ENCODE measurements around the gene NCAPD2. TPM values are rescaled to one million over a fixed set of nuclear protein-coding genes. Genes with fewer than 3 reads are reported as not detected.
"Not testable (repeated sequence)": the region's sequence is repeated elsewhere in the genome, so short reads cannot be mapped to it uniquely, and the experiment has no call there.

Gene NCAPD2
- total RNA-seq, 1 donor from 2014 or later: 23.0 TPM

- peaks cover 18 to 22% (median 19%) of the 10 kb centered on the region in 3 donors for H3K36me3 ChIP-seq (ENCODE audit: control insufficient read depth in 3 of 3, insufficient read depth in 3 of 3, low read length in 3 of 3)
These were observed 61.3 kb downstream of the NCAPD2 start for GRCh38 chr12:6555018-6555691.

GRCh38 chr12:6556496-6556817 lies 62.6 kb downstream of the NCAPD2 start:
- not testable (repeated sequence) for H3K4me3 ChIP-seq (ENCODE audit: low read length in 3 of 3)
- peak overlapping the region; percentile 32 for H3K27ac ChIP-seq (ENCODE audit: low read depth, low read length)

More at GRCh38 chr12:6555018-6555691, 61.3 kb downstream of the NCAPD2 start:
- Histone ChIP-seq H3K4me1 (ENCODE audit: control insufficient read depth in 3 of 3, insufficient read depth in 3 of 3, low read length in 3 of 3) (peaks cover 52 to 55% (median 55%) of the 10 kb centered on the region in 3 donors), H3K4me3 (ENCODE audit: low read length in 3 of 3) (peak overlapping the region; percentile 84 to 94 (median 90)), H3K9ac (ENCODE audit: low read depth in 1 of 3, low read length in 3 of 3) (peak overlapping the region; percentile 85 to 94 (median 88)), H3K9me3 (ENCODE audit: control insufficient read depth in 3 of 3, low read length in 3 of 3) (no peaks in the 10 kb centered on the region), H3K27ac (ENCODE audit: low read depth, low read length) (peak overlapping the region; percentile 99), H3K27me3 (ENCODE audit: control insufficient read depth in 3 of 3, insufficient read depth in 3 of 3, low read length in 3 of 3) (no peaks in the 10 kb centered on the region)

GRCh38 chr12:6556857-6557256 lies 63.0 kb downstream of the NCAPD2 start:
- Histone ChIP-seq H3K27me3 (ENCODE audit: control insufficient read depth in 3 of 3, insufficient read depth in 3 of 3, low read length in 3 of 3) (no peaks in the 10 kb centered on the region), H3K4me1 (ENCODE audit: control insufficient read depth in 3 of 3, insufficient read depth in 3 of 3, low read length in 3 of 3) (peaks cover 35 to 38% (median 38%) of the 10 kb centered on the region in 3 donors), H3K9me3 (ENCODE audit: control insufficient read depth in 3 of 3, low read length in 3 of 3) (no peaks in the 10 kb centered on the region), H3K36me3 (ENCODE audit: control insufficient read depth in 3 of 3, insufficient read depth in 3 of 3, low read length in 3 of 3) (peaks cover 33 to 35% (median 34%) of the 10 kb centered on the region in 3 donors), H3K9ac (ENCODE audit: low read depth in 1 of 3, low read length in 3 of 3) (peak overlapping the region in 1 of 3 donors; percentile 11), H3K4me3 (ENCODE audit: low read length in 3 of 3) (no peak overlapping the region), H3K27ac (ENCODE audit: low read depth, low read length) (peak overlapping the region; percentile 32)

More at GRCh38 chr12:6556496-6556817, 62.6 kb downstream of the NCAPD2 start:
- H3K9me3 ChIP-seq (ENCODE audit: control insufficient read depth in 3 of 3, low read length in 3 of 3); H3K27me3 ChIP-seq (ENCODE audit: control insufficient read depth in 3 of 3, insufficient read depth in 3 of 3, low read length in 3 of 3); H3K9ac ChIP-seq (ENCODE audit: low read depth in 1 of 3, low read length in 3 of 3): not testable (repeated sequence)
- peaks cover 39 to 42% (median 42%) of the 10 kb centered on the region in 3 donors for H3K4me1 ChIP-seq (ENCODE audit: control insufficient read depth in 3 of 3, insufficient read depth in 3 of 3, low read length in 3 of 3)
- H3K36me3 ChIP-seq (ENCODE audit: control insufficient read depth in 3 of 3, insufficient read depth in 3 of 3, low read length in 3 of 3): peaks cover 29 to 31% (median 30%) of the 10 kb centered on the region in 3 donors

GRCh38 chr12:6558014-6558760 lies 64.3 kb downstream of the NCAPD2 start:
- H3K4me1 ChIP-seq (ENCODE audit: control insufficient read depth in 3 of 3, insufficient read depth in 3 of 3, low read length in 3 of 3): peaks cover 21 to 24% (median 24%) of the 10 kb centered on the region in 3 donors
- peaks cover 46 to 48% (median 46%) of the 10 kb centered on the region in 3 donors for H3K36me3 ChIP-seq (ENCODE audit: control insufficient read depth in 3 of 3, insufficient read depth in 3 of 3, low read length in 3 of 3)
- not testable (repeated sequence) for H3K9ac ChIP-seq (ENCODE audit: low read depth in 1 of 3, low read length in 3 of 3); H3K27me3 ChIP-seq (ENCODE audit: control insufficient read depth in 3 of 3, insufficient read depth in 3 of 3, low read length in 3 of 3); H3K9me3 ChIP-seq (ENCODE audit: control insufficient read depth in 3 of 3, low read length in 3 of 3); H3K4me3 ChIP-seq (ENCODE audit: low read length in 3 of 3); H3K27ac ChIP-seq (ENCODE audit: low read depth, low read length)

- Histone ChIP-seq H3K27me3 (ENCODE audit: control insufficient read depth in 3 of 3, insufficient read depth in 3 of 3, low read length in 3 of 3) (no peaks in the 10 kb centered on the region), H3K4me1 (ENCODE audit: control insufficient read depth in 3 of 3, insufficient read depth in 3 of 3, low read length in 3 of 3) (peaks cover 8 to 11% (median 11%) of the 10 kb centered on the region in 3 donors), H3K9ac (ENCODE audit: low read depth in 1 of 3, low read length in 3 of 3) (no peak overlapping the region), H3K36me3 (ENCODE audit: control insufficient read depth in 3 of 3, insufficient read depth in 3 of 3, low read length in 3 of 3) (peaks cover 50 to 59% (median 53%) of the 10 kb centered on the region in 3 donors), H3K4me3 (ENCODE audit: low read length in 3 of 3) (no peak overlapping the region), H3K27ac (ENCODE audit: low read depth, low read length) (no peak overlapping the region), H3K9me3 (ENCODE audit: control insufficient read depth in 3 of 3, low read length in 3 of 3) (no peaks in the 10 kb centered on the region)
These were observed 65.6 kb downstream of the NCAPD2 start for GRCh38 chr12:6559500-6559899.

GRCh38 chr12:6560501-6561205 lies 66.8 kb downstream of the NCAPD2 start:
- H3K9me3 ChIP-seq (ENCODE audit: control insufficient read depth in 3 of 3, low read length in 3 of 3): no peaks in the 10 kb centered on the region
- H3K27ac ChIP-seq (ENCODE audit: low read depth, low read length): no peak overlapping the region
- no peak overlapping the region for H3K9ac ChIP-seq (ENCODE audit: low read depth in 1 of 3, low read length in 3 of 3)
- no peaks in the 10 kb centered on the region for H3K27me3 ChIP-seq (ENCODE audit: control insufficient read depth in 3 of 3, insufficient read depth in 3 of 3, low read length in 3 of 3)
- peaks cover 49 to 65% (median 58%) of the 10 kb centered on the region in 3 donors for H3K36me3 ChIP-seq (ENCODE audit: control insufficient read depth in 3 of 3, insufficient read depth in 3 of 3, low read length in 3 of 3)
- no peak overlapping the region for H3K4me3 ChIP-seq (ENCODE audit: low read length in 3 of 3)
- H3K4me1 ChIP-seq (ENCODE audit: control insufficient read depth in 3 of 3, insufficient read depth in 3 of 3, low read length in 3 of 3): peaks cover 0 to 5% (median 5%) of the 10 kb centered on the region in 3 donors

GRCh38 chr12:6562881-6563280 lies 69.0 kb downstream of the NCAPD2 start:
- no peaks in the 10 kb centered on the region for H3K9me3 ChIP-seq (ENCODE audit: control insufficient read depth in 3 of 3, low read length in 3 of 3)
- no peaks in the 10 kb centered on the region for H3K27me3 ChIP-seq (ENCODE audit: control insufficient read depth in 3 of 3, insufficient read depth in 3 of 3, low read length in 3 of 3)
- no peak overlapping the region for H3K4me3 ChIP-seq (ENCODE audit: low read length in 3 of 3)
- H3K4me1 ChIP-seq (ENCODE audit: control insufficient read depth in 3 of 3, insufficient read depth in 3 of 3, low read length in 3 of 3): peaks cover 10 to 11% (median 10%) of the 10 kb centered on the region in 3 donors
- H3K27ac ChIP-seq (ENCODE audit: low read depth, low read length): no peak overlapping the region
- H3K36me3 ChIP-seq (ENCODE audit: control insufficient read depth in 3 of 3, insufficient read depth in 3 of 3, low read length in 3 of 3): peaks cover 52 to 67% (median 60%) of the 10 kb centered on the region in 3 donors
- no peak overlapping the region for H3K9ac ChIP-seq (ENCODE audit: low read depth in 1 of 3, low read length in 3 of 3)

- H3K27ac ChIP-seq (ENCODE audit: low read depth, low read length): no peak overlapping the region
- no peak overlapping the region for H3K9ac ChIP-seq (ENCODE audit: low read depth in 1 of 3, low read length in 3 of 3)
- H3K4me1 ChIP-seq (ENCODE audit: control insufficient read depth in 3 of 3, insufficient read depth in 3 of 3, low read length in 3 of 3): peaks cover 10 to 15% (median 11%) of the 10 kb centered on the region in 3 donors
- H3K9me3 ChIP-seq (ENCODE audit: control insufficient read depth in 3 of 3, low read length in 3 of 3): no peaks in the 10 kb centered on the region
- no peaks in the 10 kb centered on the region for H3K27me3 ChIP-seq (ENCODE audit: control insufficient read depth in 3 of 3, insufficient read depth in 3 of 3, low read length in 3 of 3)
- H3K36me3 ChIP-seq (ENCODE audit: control insufficient read depth in 3 of 3, insufficient read depth in 3 of 3, low read length in 3 of 3): peaks cover 52 to 67% (median 60%) of the 10 kb centered on the region in 3 donors
- H3K4me3 ChIP-seq (ENCODE audit: low read length in 3 of 3): no peak overlapping the region
These were observed 69.6 kb downstream of the NCAPD2 start for GRCh38 chr12:6563448-6564050.

GRCh38 chr12:6567112-6567670 lies 73.3 kb downstream of the NCAPD2 start:
- peak overlapping the region; percentile 94 to 96 (median 95) for H3K9ac ChIP-seq (ENCODE audit: low read depth in 1 of 3, low read length in 3 of 3)
- peaks cover 10 to 18% (median 11%) of the 10 kb centered on the region in 3 donors for H3K4me1 ChIP-seq (ENCODE audit: control insufficient read depth in 3 of 3, insufficient read depth in 3 of 3, low read length in 3 of 3)
- peaks cover 40 to 59% (median 46%) of the 10 kb centered on the region in 3 donors for H3K36me3 ChIP-seq (ENCODE audit: control insufficient read depth in 3 of 3, insufficient read depth in 3 of 3, low read length in 3 of 3)
- no peaks in the 10 kb centered on the region for H3K27me3 ChIP-seq (ENCODE audit: control insufficient read depth in 3 of 3, insufficient read depth in 3 of 3, low read length in 3 of 3)
- H3K4me3 ChIP-seq (ENCODE audit: low read length in 3 of 3): peak overlapping the region; percentile 84 to 96 (median 90)
- peak overlapping the region; percentile 85 for H3K27ac ChIP-seq (ENCODE audit: low read depth, low read length)
- no peaks in the 10 kb centered on the region for H3K9me3 ChIP-seq (ENCODE audit: control insufficient read depth in 3 of 3, low read length in 3 of 3)

Data from skeletal muscle tissue (tissue), 4 donors.